Fibroblast of villous mesenchyme (primary cell): ENCODE results near the gene ARHGEF28. TPM values are rescaled to one million over a fixed set of nuclear protein-coding genes. Genes with fewer than 3 reads are reported as not detected.

Source experiments
- DNase-seq: peaks from one replicate; pipeline ENCODE4 v3.0.0-alpha.2; 2010; ENCODE audit warnings: low read depth
- H3K4me3 ChIP-seq: 2 replicates; pipeline ENCODE4 v1.5.1; 2011; ENCODE audit warnings: low read depth, mild to moderate bottlenecking, low read length
- total RNA-seq: library from RNA; depleted of rRNA; stranded (reverse); fragments of >200 nt; gene quantifications from 2 replicates; pipeline ENCODE4 v1.2.3, GENCODE V29; 2012
- TF ChIP-seq, protein P1 (sequence below): IDR thresholded peaks from 2 replicates; pipeline ENCODE4 v1.5.1; 2012; ENCODE audit warnings: low read depth, mild to moderate bottlenecking, low read length; ENCODE audit not compliant: insufficient read depth

The ARHGEF28 gene
- total RNA-seq, 1 donor = 40.2 TPM

DNA sequence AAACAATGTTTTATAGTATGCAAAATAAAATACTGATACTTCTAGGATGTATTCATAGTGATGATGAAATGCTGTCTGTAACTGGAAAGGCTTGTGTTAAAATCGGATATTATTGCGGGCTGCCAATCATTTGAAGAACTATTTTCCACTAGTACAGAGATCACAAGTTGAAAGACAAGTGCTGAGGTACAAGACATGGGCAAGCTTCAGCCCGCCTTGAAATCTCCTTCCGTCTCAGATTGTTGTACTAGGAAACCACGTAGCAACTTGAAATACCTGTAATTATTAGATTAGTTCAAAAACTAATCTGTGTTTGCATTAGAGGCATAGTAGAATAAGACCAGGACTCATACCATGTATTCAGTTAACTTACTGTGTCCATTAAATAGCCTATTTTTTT lies 218.2 kb downstream of the ARHGEF28 start:
- TF ChIP-seq, protein P1, sequence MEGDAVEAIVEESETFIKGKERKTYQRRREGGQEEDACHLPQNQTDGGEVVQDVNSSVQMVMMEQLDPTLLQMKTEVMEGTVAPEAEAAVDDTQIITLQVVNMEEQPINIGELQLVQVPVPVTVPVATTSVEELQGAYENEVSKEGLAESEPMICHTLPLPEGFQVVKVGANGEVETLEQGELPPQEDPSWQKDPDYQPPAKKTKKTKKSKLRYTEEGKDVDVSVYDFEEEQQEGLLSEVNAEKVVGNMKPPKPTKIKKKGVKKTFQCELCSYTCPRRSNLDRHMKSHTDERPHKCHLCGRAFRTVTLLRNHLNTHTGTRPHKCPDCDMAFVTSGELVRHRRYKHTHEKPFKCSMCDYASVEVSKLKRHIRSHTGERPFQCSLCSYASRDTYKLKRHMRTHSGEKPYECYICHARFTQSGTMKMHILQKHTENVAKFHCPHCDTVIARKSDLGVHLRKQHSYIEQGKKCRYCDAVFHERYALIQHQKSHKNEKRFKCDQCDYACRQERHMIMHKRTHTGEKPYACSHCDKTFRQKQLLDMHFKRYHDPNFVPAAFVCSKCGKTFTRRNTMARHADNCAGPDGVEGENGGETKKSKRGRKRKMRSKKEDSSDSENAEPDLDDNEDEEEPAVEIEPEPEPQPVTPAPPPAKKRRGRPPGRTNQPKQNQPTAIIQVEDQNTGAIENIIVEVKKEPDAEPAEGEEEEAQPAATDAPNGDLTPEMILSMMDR = no peak
- no peak for DNase-seq
- no peak overlapping the region for H3K4me3 ChIP-seq

DNA sequence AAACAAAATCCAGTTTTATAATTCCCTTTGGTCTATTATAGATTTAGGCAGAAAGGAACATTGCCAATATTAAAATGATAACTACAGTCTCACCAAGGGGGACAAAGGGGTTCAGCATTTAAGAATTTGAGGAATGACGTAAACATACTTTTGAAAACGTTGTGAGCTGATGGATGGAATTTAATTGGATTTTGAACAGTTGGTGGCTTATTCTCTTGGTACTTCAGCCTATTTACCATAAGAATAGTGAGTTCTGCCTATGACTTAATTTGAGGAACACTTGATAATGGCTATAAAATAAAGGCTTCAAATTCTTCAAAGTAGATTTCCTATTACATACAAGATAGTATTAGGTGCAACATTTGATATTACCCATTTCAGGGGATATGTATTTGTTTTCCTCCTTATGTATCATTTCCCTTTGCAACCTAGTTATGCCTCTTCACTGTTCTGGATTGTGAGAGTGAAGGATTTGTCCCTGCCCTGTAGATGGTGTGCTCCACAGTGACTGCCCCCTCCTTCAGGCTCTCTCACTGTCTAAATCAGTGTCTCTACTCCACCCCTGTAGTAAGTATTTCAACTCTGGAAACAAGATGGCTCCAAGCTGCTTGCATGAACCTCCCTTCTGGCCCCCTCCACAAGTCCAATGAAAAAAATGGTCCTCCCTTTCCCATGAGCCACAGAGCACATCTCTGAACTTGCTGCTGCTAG lies 225.6 kb downstream of the ARHGEF28 start:
- TF ChIP-seq, protein P1 = no peak
- H3K4me3 ChIP-seq = no peak overlapping the region

DNA sequence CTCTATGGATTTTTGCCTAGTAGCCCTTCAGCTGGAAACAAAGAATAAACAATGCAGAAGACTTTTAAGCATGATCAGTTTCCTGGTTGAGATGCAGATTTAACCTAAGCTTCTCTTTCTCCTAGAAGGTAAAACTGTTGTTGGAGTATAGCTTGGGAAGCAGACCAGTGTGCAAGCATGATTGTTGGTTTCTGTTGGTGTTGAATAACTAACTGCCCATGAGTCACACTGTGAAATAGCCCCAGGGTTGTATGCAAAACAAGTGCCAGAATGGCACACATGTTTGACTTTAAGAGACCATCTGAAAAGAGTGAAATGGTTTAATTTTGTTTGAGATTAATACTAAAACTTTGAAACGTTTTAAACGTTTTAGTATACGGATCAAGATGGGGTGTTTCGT lies 227.1 kb downstream of the ARHGEF28 start:
- no peak overlapping the region for H3K4me3 ChIP-seq
- peak; percentile 45 for DNase-seq
- TF ChIP-seq, protein P1 = no peak

More for the DNA sequence above, 225.6 kb downstream of the ARHGEF28 start:
- DNase-seq = no peak

DNA sequence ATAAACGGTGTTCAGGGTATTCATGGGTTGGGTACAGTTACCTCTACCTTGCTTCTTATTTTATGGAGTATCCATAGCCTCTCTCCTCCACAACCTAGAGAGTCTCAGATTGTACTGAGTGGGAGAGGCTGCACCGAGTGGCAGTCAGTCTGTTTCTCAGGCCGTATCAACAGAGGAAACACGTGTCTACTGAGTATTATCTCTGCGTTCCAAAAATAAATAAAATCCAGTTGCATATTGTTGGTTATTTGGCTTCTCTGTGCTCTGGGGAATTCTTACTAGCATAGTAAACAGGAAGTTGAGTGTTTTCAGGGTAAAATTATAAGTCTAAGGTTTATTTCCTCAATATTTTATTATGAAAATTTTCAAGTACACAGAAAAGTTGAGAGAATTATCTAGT lies 231.0 kb downstream of the ARHGEF28 start:
- TF ChIP-seq, protein P1 = no peak
- DNase-seq = peak; percentile 43
- H3K4me3 ChIP-seq = no peak overlapping the region

DNA sequence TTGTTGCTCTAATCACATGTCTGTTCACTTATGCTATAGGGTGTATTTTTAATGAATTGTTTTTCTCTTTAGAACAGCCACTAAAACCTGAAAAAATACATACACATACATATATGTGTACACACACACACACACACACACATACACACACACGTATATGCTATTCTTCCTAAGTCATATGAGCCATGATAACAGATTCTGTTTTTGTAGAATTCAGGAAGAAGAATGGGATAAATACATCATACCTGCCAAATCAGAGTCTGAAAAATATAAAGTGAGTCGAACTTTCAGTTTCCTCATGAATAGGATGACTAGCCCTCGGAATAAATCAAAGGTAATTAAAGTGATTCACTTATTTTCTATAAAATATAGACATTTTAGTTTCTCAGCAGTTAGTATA lies 231.4 kb downstream of the ARHGEF28 start:
- TF ChIP-seq, protein P1 = no peak
- no peak overlapping the region for H3K4me3 ChIP-seq
- DNase-seq = no peak

DNA sequence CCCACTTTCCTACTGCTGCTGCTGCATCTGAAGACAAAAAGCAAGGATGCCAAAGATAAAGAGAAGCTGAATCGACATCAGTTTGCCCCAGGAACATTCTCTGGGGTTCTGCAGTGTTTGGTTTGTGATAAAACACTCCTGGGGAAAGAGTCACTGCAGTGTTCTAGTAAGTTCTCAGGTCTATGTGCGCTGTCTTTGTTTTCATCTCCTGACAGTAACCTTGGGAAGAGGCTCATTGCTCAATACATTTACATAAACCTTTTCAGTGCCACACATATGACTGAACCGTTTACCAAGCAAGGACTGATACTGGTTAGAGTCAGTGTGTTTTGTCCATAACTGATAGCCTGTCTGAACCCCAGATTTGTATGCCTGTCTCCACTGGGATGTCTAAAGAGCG lies 232.1 kb downstream of the ARHGEF28 start:
- DNase-seq = no peak
- TF ChIP-seq, protein P1 = no peak
- H3K4me3 ChIP-seq = no peak overlapping the region

DNA sequence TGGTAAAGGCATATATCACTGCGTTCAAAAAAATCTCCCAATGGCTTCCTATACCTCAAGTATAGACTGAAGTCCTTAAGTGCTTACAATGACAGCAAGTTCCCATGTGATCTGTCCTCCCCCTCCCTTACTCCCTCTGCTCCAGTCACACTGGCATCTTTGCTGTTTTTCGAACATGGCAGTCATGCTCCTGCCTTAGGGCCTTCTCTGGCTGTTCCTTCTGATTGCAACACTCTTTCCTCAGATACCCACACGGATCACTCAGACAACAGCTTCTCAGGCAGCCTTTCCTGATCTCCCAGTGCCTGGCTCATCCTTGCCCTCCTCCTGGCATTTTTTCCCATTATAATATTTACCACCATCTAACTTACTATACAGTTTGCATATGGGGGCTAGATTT lies 232.8 kb downstream of the ARHGEF28 start:
- TF ChIP-seq, protein P1 = no peak

More for the DNA sequence above, 232.8 kb downstream of the ARHGEF28 start:
- H3K4me3 ChIP-seq = no peak overlapping the region
- no peak for DNase-seq
